Activated naive CD4-positive, alpha-beta T cell treated with anti-CD3 and anti-CD28 coated beads for 36 hours (primary cell): ENCODE results near the gene MFNG. TPM values are rescaled to one million over a fixed set of nuclear protein-coding genes. Genes with fewer than 3 reads are reported as not detected.

Experiments
- CTCF ChIA-PET: fragments of 350-600 bp; sonication (Branson Sonifier 250); formaldehyde crosslinking; loops from one replicate; lab custom pipeline; 2021; ENCODE audit warnings: antibody characterized with exemption; lab: Charles Lee
- DNase-seq: peaks from one replicate; pipeline ENCODE4 v3.0.0-alpha.2; 2020
- H3K27ac Mint-ChIP-seq: one replicate; pipeline ENCODE4 v1.8.0; 2021; ENCODE audit warnings: mild to moderate bottlenecking, mixed read lengths
- H3K27me3 Mint-ChIP-seq: one replicate; pipeline ENCODE4 v1.8.0; 2021; ENCODE audit warnings: low read depth, mixed read lengths
- H3K36me3 Mint-ChIP-seq: one replicate; pipeline ENCODE4 v1.8.0; 2021; ENCODE audit warnings: low read depth, mixed read lengths
- H3K4me1 Mint-ChIP-seq: one replicate; pipeline ENCODE4 v1.8.0; 2021; ENCODE audit warnings: low read depth, mixed read lengths
- H3K4me3 Mint-ChIP-seq: one replicate; pipeline ENCODE4 v1.8.0; 2021; ENCODE audit warnings: mild to moderate bottlenecking, moderate library complexity, mixed read lengths
- H3K9me3 Mint-ChIP-seq: one replicate; pipeline ENCODE4 v1.8.0; 2021; ENCODE audit warnings: mixed read lengths
- intact Hi-C: fragments of 100-400 bp; cut with micrococcal nuclease; formaldehyde crosslinking; loops from one replicate; pipeline ENCODE4 v1.15.1; 2023
- total RNA-seq, 2 experiments: library from RNA; stranded (reverse); gene quantifications; one replicate each; pipeline ENCODE4 v1.2.3, GENCODE V29; 2021

Gene MFNG
- total RNA-seq, 2 experiments from 2014 or later = 83.1 to 90.9 TPM

GRCh38 chr22:37521236-37521739, 35.1 kb upstream of the MFNG start:
- no peak overlapping the region for H3K27ac Mint-ChIP-seq
- intact Hi-C loops = no loop called here
- H3K4me3 Mint-ChIP-seq = no peak overlapping the region
- no peak for DNase-seq
- no peaks in the 10 kb centered on the region for H3K36me3 Mint-ChIP-seq
- peaks cover 5% of the 10 kb centered on the region for H3K4me1 Mint-ChIP-seq
- peaks cover 33% of the 10 kb centered on the region for H3K27me3 Mint-ChIP-seq
- H3K9me3 Mint-ChIP-seq = no peaks in the 10 kb centered on the region
- CTCF ChIA-PET = no interaction called here

- Mint-ChIP-seq H3K4me1 (peaks cover 5% of the 10 kb centered on the region), H3K27me3 (peaks cover 33% of the 10 kb centered on the region), H3K27ac (no peak overlapping the region), H3K9me3 (no peaks in the 10 kb centered on the region), H3K36me3 (no peaks in the 10 kb centered on the region), H3K4me3 (no peak overlapping the region)
- no peak for DNase-seq
- intact Hi-C loops = no loop called here
- CTCF ChIA-PET = no interaction called here
These were observed 34.6 kb upstream of the MFNG start for GRCh38 chr22:37520776-37521191.

- Mint-ChIP-seq H3K4me1 (peaks cover 5% of the 10 kb centered on the region), H3K27me3 (peaks cover 33% of the 10 kb centered on the region), H3K4me3 (peak within 1 kb of the TSS; percentile 54), H3K27ac (no peak within 1 kb of the TSS), H3K9me3 (no peaks in the 10 kb centered on the region), H3K36me3 (no peaks in the 10 kb centered on the region)
- CTCF ChIA-PET = no interaction called here
- intact Hi-C loops = no loop called here
- no peak for DNase-seq
These were observed 33.3 kb upstream of the MFNG start, which contains the start of gene CARD10 for GRCh38 chr22:37519268-37520195. Gene CARD10, minus strand, starts transcription at chr22:37519415. Its CDS starts 215 bp downstream, at chr22:37519200.

GRCh38 chr22:37518509-37519267, 32.5 kb upstream of the MFNG start:
- no peaks in the 10 kb centered on the region for H3K9me3 Mint-ChIP-seq
- peaks cover 5% of the 10 kb centered on the region for H3K4me1 Mint-ChIP-seq
- H3K27me3 Mint-ChIP-seq = peaks cover 31% of the 10 kb centered on the region

GRCh38 chr22:37517826-37518450, 31.8 kb upstream of the MFNG start:
- H3K4me1 Mint-ChIP-seq = peaks cover 5% of the 10 kb centered on the region
- H3K36me3 Mint-ChIP-seq = no peaks in the 10 kb centered on the region
- CTCF ChIA-PET = no interaction called here
- no peak overlapping the region for H3K27ac Mint-ChIP-seq
- no peak for DNase-seq
- H3K27me3 Mint-ChIP-seq = peaks cover 29% of the 10 kb centered on the region
- H3K4me3 Mint-ChIP-seq = peak overlapping the region; percentile 45
- H3K9me3 Mint-ChIP-seq = no peaks in the 10 kb centered on the region
- intact Hi-C loops = no loop called here

More at GRCh38 chr22:37518509-37519267, 32.5 kb upstream of the MFNG start:
- CTCF ChIA-PET = no interaction called here
- Mint-ChIP-seq H3K4me3 (peak overlapping the region; percentile 45), H3K27ac (no peak overlapping the region), H3K36me3 (no peaks in the 10 kb centered on the region)
- no peak for DNase-seq
- intact Hi-C loops = no loop called here

- CTCF ChIA-PET = interaction anchor here (0.7 to 1.5 kb wide), 2 partner anchors 11 to 200 kb away, joined by 4 read pairs; no protein-coding TSS in a partner anchor
- intact Hi-C loops = no loop called here
- H3K36me3 Mint-ChIP-seq = no peaks in the 10 kb centered on the region
- peaks cover 23% of the 10 kb centered on the region for H3K27me3 Mint-ChIP-seq
- H3K9me3 Mint-ChIP-seq = no peaks in the 10 kb centered on the region
- peaks cover 5% of the 10 kb centered on the region for H3K4me1 Mint-ChIP-seq
- no peak overlapping the region for H3K27ac Mint-ChIP-seq
- no peak for DNase-seq
- no peak overlapping the region for H3K4me3 Mint-ChIP-seq
These were observed 30.3 kb upstream of the MFNG start for GRCh38 chr22:37516456-37516855.

GRCh38 chr22:37515901-37516300, 29.7 kb upstream of the MFNG start:
- Mint-ChIP-seq H3K27me3 (peaks cover 17% of the 10 kb centered on the region), H3K4me3 (no peak overlapping the region), H3K4me1 (peaks cover 5% of the 10 kb centered on the region), H3K9me3 (no peaks in the 10 kb centered on the region), H3K36me3 (no peaks in the 10 kb centered on the region), H3K27ac (no peak overlapping the region)
- intact Hi-C loops = no loop called here
- CTCF ChIA-PET = interaction anchor here (0.6 to 1.5 kb wide), 3 partner anchors 10 to 199 kb away, joined by 3 to 4 read pairs (median 4); no protein-coding TSS in a partner anchor
- DNase-seq = no peak

GRCh38 chr22:37514526-37515051, 28.4 kb upstream of the MFNG start:
- Mint-ChIP-seq H3K27me3 (peaks cover 8% of the 10 kb centered on the region), H3K4me3 (no peak overlapping the region), H3K36me3 (no peaks in the 10 kb centered on the region), H3K4me1 (peaks cover 5% of the 10 kb centered on the region), H3K27ac (no peak overlapping the region), H3K9me3 (no peaks in the 10 kb centered on the region)
- no peak for DNase-seq
- CTCF ChIA-PET = no interaction called here
- intact Hi-C loops = no loop called here

- H3K36me3 Mint-ChIP-seq = no peaks in the 10 kb centered on the region
- intact Hi-C loops = no loop called here
- no peak overlapping the region for H3K27ac Mint-ChIP-seq
- no peaks in the 10 kb centered on the region for H3K27me3 Mint-ChIP-seq
- H3K9me3 Mint-ChIP-seq = no peaks in the 10 kb centered on the region
- CTCF ChIA-PET = no interaction called here
- no peak overlapping the region for H3K4me3 Mint-ChIP-seq
- no peak for DNase-seq
- H3K4me1 Mint-ChIP-seq = no peaks in the 10 kb centered on the region
These were observed 25.4 kb upstream of the MFNG start for GRCh38 chr22:37511395-37512104.

GRCh38 chr22:37510091-37510490, 23.9 kb upstream of the MFNG start:
- Mint-ChIP-seq H3K9me3 (no peaks in the 10 kb centered on the region), H3K4me3 (no peak overlapping the region), H3K36me3 (no peaks in the 10 kb centered on the region), H3K27me3 (no peaks in the 10 kb centered on the region), H3K4me1 (no peaks in the 10 kb centered on the region), H3K27ac (no peak overlapping the region)
- no peak for DNase-seq
- intact Hi-C loops = no loop called here
- CTCF ChIA-PET = no interaction called here

GRCh38 chr22:37509059-37509860, 23.1 kb upstream of the MFNG start:
- CTCF ChIA-PET = interaction anchor here (0.5 kb wide), 1 partner anchor 594 kb away, joined by 4 read pairs; no protein-coding TSS in a partner anchor
- no peaks in the 10 kb centered on the region for H3K27me3 Mint-ChIP-seq
- no peaks in the 10 kb centered on the region for H3K9me3 Mint-ChIP-seq
- intact Hi-C loops = no loop called here
- H3K4me1 Mint-ChIP-seq = no peaks in the 10 kb centered on the region
- H3K4me3 Mint-ChIP-seq = no peak overlapping the region
- DNase-seq = no peak
- no peaks in the 10 kb centered on the region for H3K36me3 Mint-ChIP-seq
- H3K27ac Mint-ChIP-seq = no peak overlapping the region
